ENCODE data around the gene IL34.

DNA sequence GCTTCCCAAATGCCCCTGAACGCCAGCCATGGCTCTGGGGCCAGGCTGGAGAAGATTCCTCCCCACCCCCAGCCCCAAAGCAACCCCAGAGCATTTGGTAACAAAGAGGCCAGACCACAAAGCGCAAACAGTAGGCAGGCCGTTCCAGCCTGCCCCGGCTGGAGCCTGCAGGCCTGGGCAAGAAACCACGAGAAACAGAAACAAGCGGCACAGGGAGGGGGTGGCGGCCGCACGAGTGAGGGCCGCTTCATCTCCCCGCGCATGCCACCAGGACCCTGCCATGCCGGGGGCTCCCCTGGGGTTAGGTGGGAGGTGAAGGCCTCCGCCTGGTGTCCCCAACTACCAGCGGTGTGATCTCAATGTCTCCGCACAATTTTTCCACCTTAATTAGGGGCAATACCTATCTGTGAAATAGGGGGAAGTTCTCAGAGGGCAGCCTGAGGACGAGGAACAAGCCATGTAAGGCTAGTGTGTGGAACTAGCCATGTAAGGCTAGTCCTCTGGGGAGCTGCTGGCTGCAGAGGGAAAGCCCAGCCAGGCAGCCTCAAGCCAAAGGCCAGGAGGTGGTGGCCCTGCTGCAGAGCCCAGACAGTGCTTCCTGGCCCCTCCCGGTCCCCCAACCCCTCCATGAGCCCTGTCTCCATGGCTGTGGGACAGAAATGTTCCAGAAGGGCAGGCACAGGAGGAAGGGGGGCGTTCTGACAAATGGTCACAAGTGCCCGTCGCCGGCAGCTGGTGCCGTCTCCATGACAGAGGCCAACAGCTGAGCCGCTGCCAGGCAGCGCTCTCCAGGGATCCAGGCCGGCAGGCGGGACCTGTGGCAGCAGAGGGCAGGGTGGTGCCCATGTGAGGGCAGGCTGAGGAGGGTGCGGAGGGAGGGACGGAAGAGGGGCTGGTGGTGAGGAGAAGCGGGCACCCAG is 54.0 kb downstream of the IL34 start:
- TF ChIP-seq, protein P1, sequence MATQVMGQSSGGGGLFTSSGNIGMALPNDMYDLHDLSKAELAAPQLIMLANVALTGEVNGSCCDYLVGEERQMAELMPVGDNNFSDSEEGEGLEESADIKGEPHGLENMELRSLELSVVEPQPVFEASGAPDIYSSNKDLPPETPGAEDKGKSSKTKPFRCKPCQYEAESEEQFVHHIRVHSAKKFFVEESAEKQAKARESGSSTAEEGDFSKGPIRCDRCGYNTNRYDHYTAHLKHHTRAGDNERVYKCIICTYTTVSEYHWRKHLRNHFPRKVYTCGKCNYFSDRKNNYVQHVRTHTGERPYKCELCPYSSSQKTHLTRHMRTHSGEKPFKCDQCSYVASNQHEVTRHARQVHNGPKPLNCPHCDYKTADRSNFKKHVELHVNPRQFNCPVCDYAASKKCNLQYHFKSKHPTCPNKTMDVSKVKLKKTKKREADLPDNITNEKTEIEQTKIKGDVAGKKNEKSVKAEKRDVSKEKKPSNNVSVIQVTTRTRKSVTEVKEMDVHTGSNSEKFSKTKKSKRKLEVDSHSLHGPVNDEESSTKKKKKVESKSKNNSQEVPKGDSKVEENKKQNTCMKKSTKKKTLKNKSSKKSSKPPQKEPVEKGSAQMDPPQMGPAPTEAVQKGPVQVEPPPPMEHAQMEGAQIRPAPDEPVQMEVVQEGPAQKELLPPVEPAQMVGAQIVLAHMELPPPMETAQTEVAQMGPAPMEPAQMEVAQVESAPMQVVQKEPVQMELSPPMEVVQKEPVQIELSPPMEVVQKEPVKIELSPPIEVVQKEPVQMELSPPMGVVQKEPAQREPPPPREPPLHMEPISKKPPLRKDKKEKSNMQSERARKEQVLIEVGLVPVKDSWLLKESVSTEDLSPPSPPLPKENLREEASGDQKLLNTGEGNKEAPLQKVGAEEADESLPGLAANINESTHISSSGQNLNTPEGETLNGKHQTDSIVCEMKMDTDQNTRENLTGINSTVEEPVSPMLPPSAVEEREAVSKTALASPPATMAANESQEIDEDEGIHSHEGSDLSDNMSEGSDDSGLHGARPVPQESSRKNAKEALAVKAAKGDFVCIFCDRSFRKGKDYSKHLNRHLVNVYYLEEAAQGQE (IDR thresholded peaks at IDR 0.05), result no peak
- TF ChIP-seq, protein P2, sequence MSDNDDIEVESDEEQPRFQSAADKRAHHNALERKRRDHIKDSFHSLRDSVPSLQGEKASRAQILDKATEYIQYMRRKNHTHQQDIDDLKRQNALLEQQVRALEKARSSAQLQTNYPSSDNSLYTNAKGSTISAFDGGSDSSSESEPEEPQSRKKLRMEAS (IDR thresholded peaks at IDR 0.05), result no peak
- TF ChIP-seq, protein P3, sequence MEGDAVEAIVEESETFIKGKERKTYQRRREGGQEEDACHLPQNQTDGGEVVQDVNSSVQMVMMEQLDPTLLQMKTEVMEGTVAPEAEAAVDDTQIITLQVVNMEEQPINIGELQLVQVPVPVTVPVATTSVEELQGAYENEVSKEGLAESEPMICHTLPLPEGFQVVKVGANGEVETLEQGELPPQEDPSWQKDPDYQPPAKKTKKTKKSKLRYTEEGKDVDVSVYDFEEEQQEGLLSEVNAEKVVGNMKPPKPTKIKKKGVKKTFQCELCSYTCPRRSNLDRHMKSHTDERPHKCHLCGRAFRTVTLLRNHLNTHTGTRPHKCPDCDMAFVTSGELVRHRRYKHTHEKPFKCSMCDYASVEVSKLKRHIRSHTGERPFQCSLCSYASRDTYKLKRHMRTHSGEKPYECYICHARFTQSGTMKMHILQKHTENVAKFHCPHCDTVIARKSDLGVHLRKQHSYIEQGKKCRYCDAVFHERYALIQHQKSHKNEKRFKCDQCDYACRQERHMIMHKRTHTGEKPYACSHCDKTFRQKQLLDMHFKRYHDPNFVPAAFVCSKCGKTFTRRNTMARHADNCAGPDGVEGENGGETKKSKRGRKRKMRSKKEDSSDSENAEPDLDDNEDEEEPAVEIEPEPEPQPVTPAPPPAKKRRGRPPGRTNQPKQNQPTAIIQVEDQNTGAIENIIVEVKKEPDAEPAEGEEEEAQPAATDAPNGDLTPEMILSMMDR (IDR thresholded peaks at IDR 0.05; ENCODE audit: low read depth, low read length, missing input control), result no peak
- TF ChIP-seq, protein P4, sequence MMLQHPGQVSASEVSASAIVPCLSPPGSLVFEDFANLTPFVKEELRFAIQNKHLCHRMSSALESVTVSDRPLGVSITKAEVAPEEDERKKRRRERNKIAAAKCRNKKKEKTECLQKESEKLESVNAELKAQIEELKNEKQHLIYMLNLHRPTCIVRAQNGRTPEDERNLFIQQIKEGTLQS (IDR thresholded peaks at IDR 0.05), result no peak
- no peak for TF ChIP-seq RXRA (IDR thresholded peaks at IDR 0.05)
- no peak for TF ChIP-seq TAF1 (conservative IDR thresholded peaks at IDR 0.05)
- peak; percentile 38 to 41 for TF ChIP-seq RAD21 (IDR thresholded peaks at IDR 0.05)
- TF ChIP-seq FOXA1 (IDR thresholded peaks at IDR 0.05), result no peak
- no peak for TF ChIP-seq GABPA (IDR thresholded peaks at IDR 0.05 in 1 of 2, conservative IDR thresholded peaks at IDR 0.05 in 1 of 2)
- TF ChIP-seq YY1 (IDR thresholded peaks at IDR 0.05), result no peak
- TF ChIP-seq, protein P5, sequence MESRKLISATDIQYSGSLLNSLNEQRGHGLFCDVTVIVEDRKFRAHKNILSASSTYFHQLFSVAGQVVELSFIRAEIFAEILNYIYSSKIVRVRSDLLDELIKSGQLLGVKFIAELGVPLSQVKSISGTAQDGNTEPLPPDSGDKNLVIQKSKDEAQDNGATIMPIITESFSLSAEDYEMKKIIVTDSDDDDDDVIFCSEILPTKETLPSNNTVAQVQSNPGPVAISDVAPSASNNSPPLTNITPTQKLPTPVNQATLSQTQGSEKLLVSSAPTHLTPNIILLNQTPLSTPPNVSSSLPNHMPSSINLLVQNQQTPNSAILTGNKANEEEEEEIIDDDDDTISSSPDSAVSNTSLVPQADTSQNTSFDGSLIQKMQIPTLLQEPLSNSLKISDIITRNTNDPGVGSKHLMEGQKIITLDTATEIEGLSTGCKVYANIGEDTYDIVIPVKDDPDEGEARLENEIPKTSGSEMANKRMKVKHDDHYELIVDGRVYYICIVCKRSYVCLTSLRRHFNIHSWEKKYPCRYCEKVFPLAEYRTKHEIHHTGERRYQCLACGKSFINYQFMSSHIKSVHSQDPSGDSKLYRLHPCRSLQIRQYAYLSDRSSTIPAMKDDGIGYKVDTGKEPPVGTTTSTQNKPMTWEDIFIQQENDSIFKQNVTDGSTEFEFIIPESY (IDR thresholded peaks at IDR 0.05), result no peak
- no peak for TF ChIP-seq NR2F2 (IDR thresholded peaks at IDR 0.05)
